HG03108 (cell line): Measurements from ENCODE around the gene CADPS.

Experiments used
- ATAC-seq: cut with Tn5 transposase; IDR thresholded peaks from one replicate; pipeline ENCODE4 v1.9.1; 2021; ENCODE audit warnings: moderate library complexity; ENCODE audit not compliant: unreplicated experiment

CADPS gene

GRCh38 chr3:62531981-62532380, 343.2 kb downstream of the CADPS start:
- ATAC-seq: no peak

GRCh38 chr3:62531493-62531892, 343.7 kb downstream of the CADPS start:
- ATAC-seq: no peak

- ATAC-seq: no peak
Observed at GRCh38 chr3:62529230-62529629, 346.0 kb downstream of the CADPS start.

- no peak for ATAC-seq
Observed at GRCh38 chr3:62527474-62527873, 347.7 kb downstream of the CADPS start.

GRCh38 chr3:62525281-62525680, 349.9 kb downstream of the CADPS start:
- no peak for ATAC-seq

GRCh38 chr3:62523672-62524071, 351.5 kb downstream of the CADPS start:
- no peak for ATAC-seq

GRCh38 chr3:62521464-62522105, 353.6 kb downstream of the CADPS start:
- no peak for ATAC-seq

- no peak for ATAC-seq
Observed at GRCh38 chr3:62503516-62503915, 371.7 kb downstream of the CADPS start.

GRCh38 chr3:62502315-62503300, 372.6 kb downstream of the CADPS start:
- ATAC-seq: no peak

- ATAC-seq: no peak
Observed at GRCh38 chr3:62501289-62501668, 373.9 kb downstream of the CADPS start.

GRCh38 chr3:62500556-62501288, 374.5 kb downstream of the CADPS start:
- ATAC-seq: no peak

- ATAC-seq: no peak
Observed at GRCh38 chr3:62497156-62497555, 378.1 kb downstream of the CADPS start.

GRCh38 chr3:62496503-62496902, 378.7 kb downstream of the CADPS start:
- ATAC-seq: no peak

- no peak for ATAC-seq
Observed at GRCh38 chr3:62493109-62493801, 382.0 kb downstream of the CADPS start.

GRCh38 chr3:62482961-62483360, 392.3 kb downstream of the CADPS start:
- no peak for ATAC-seq

- ATAC-seq: no peak
Observed at GRCh38 chr3:62481962-62482361, 393.3 kb downstream of the CADPS start.

GRCh38 chr3:62480056-62480455, 395.2 kb downstream of the CADPS start:
- no peak for ATAC-seq

GRCh38 chr3:62479326-62479725, 395.9 kb downstream of the CADPS start:
- ATAC-seq: no peak

- no peak for ATAC-seq
Observed at GRCh38 chr3:62475306-62475705, 399.9 kb downstream of the CADPS start.

- ATAC-seq: no peak
Observed at GRCh38 chr3:62467966-62468722, 407.1 kb downstream of the CADPS start.
